Measurements from ENCODE around the gene KCNMA1. TPM values are rescaled to one million over a fixed set of nuclear protein-coding genes. Genes with fewer than 3 reads are reported as not detected.

Gene KCNMA1
- total and polyA plus RNA-seq, 9 of the 15 experiments (the other 6 are each of a cell fraction or from before 2014, with no cell fraction given) = 0.01 to 0.95 (median 0.15) TPM; not detected in 4

DNA sequence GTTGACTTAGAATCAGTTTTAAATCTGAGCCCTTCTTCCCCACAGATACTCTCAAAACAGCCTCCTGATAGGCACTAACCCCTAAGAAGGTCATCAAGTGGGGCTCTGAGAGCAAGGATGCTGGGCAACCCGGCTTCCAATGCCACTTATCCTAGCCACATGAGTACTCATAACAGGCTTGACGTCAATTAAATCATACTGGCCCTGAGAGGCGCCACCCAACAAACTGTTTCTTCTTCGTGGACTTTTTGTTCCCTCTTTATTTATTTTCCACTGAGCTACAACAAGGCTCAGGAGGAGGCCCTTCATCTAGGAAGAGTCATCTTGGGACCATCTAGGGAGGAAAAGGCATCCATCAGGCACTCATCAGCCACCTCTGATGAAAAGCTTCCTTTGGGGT is 255.9 kb downstream of the KCNMA1 start:
- BruUV-seq (replicated peaks) = no TSS peak
- ChIA-PET CTCF (ENCODE audit: low intra/inter-chr PET ratio) (no interaction called here), POLR2A (no interaction called here)
- in situ Hi-C loops (cut with MboI) (loop anchor here (25.0 kb wide), 1 partner anchor 256 kb away; the partner anchor contains the start of gene KCNMA1), intact Hi-C loops (cut with micrococcal nuclease) (loop anchor here (10.0 kb wide), 1 partner anchor 217 kb away; no protein-coding TSS in a partner anchor)
- ATAC-seq (no peak), FAIRE-seq (no peak), DNase-seq (ENCODE audit: extremely low read depth in 1 of 4, low spot score in 3 of 4) (no peak)
- Histone ChIP-seq H3K79me2 (ENCODE audit: control insufficient read depth, insufficient read depth, low read length) (no peaks in the 10 kb centered on the region), H4K20me1 (replicated peaks; ENCODE audit: control insufficient read depth, insufficient read depth, low read length) (no peaks in the 10 kb centered on the region), H3K4me3 (no peak overlapping the region), H3K4me2 (ENCODE audit: insufficient read depth, low read length) (no peak overlapping the region), H3K4me1 (replicated peaks in 1 of 2; ENCODE audit: control insufficient read depth in 2 of 2, insufficient read depth in 2 of 2, low read length in 2 of 2) (no peaks in the 10 kb centered on the region), H3K27me3 (ENCODE audit: control insufficient read depth in 2 of 2, insufficient read depth in 2 of 2, low read length in 2 of 2) (0 out of 5 replicates have a peak, but pooled peaks cover 0 to 4% of the 10 kb centered on the region in 2 experiments), H2AFZ (ENCODE audit: low read depth, low read length) (no peak overlapping the region), H3K9me3 (replicated peaks; ENCODE audit: control insufficient read depth, insufficient read depth, low read depth, low read length) (no peaks in the 10 kb centered on the region), H3K27ac (ENCODE audit: extremely low read depth, low read depth, low read length) (no peak overlapping the region), H3K9me1 (ENCODE audit: control insufficient read depth, insufficient read depth, low read length) (no peaks in the 10 kb centered on the region), H3K36me3 (ENCODE audit: control insufficient read depth, insufficient read depth, low read length) (no peaks in the 10 kb centered on the region), H3K9ac (ENCODE audit: insufficient read depth in 1 of 2, low read depth in 2 of 2, low read length in 2 of 2) (no peak overlapping the region)
- 0% methylated on average over 4 of the region's 4 CpGs for WGBS (ENCODE audit: insufficient coverage, low coverage, missing lambda C conversion rate)
- no peak for TF ChIP-seq FOXP1 (CRISPR knock-in tag; IDR thresholded peaks at IDR 0.05)
- TF ChIP-seq CREM (IDR thresholded peaks at IDR 0.05; ENCODE audit: low read depth) = no peak
- TF ChIP-seq, protein P1, sequence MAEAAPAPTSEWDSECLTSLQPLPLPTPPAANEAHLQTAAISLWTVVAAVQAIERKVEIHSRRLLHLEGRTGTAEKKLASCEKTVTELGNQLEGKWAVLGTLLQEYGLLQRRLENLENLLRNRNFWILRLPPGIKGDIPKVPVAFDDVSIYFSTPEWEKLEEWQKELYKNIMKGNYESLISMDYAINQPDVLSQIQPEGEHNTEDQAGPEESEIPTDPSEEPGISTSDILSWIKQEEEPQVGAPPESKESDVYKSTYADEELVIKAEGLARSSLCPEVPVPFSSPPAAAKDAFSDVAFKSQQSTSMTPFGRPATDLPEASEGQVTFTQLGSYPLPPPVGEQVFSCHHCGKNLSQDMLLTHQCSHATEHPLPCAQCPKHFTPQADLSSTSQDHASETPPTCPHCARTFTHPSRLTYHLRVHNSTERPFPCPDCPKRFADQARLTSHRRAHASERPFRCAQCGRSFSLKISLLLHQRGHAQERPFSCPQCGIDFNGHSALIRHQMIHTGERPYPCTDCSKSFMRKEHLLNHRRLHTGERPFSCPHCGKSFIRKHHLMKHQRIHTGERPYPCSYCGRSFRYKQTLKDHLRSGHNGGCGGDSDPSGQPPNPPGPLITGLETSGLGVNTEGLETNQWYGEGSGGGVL (CRISPR knock-in tag; IDR thresholded peaks at IDR 0.05) = no peak
- TF ChIP-seq, protein P2, sequence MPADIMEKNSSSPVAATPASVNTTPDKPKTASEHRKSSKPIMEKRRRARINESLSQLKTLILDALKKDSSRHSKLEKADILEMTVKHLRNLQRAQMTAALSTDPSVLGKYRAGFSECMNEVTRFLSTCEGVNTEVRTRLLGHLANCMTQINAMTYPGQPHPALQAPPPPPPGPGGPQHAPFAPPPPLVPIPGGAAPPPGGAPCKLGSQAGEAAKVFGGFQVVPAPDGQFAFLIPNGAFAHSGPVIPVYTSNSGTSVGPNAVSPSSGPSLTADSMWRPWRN (IDR thresholded peaks at IDR 0.05; ENCODE audit: low read depth) = no peak
- TF ChIP-seq TCF3 (CRISPR knock-in tag; IDR thresholded peaks at IDR 0.05) = no peak
- no peak for TF ChIP-seq PHF20 (IDR thresholded peaks at IDR 0.05; ENCODE audit: partially characterized antibody)
- TF ChIP-seq NFIC (IDR thresholded peaks at IDR 0.05) = no peak
- TF ChIP-seq EGR1 (conservative IDR thresholded peaks at IDR 0.05) = no peak
- no peak for TF ChIP-seq KDM2B (CRISPR knock-in tag; IDR thresholded peaks at IDR 0.05)
